Pancreas (tissue), 10 donors: Measurements from ENCODE around the gene GFY. TPM values are rescaled to one million over a fixed set of nuclear protein-coding genes. Genes with fewer than 3 reads are reported as not detected.
A peak's percentile ranks its signal among the peaks of the same experiment; 100 is the strongest.

ENCODE experiments used
- ATAC-seq, 4 donors: fragments of 200-7000 bp; cut with Tn5 transposase; one replicate each; pipeline versions ENCODE4 v1.8.0 to v1.9.1; 2020; ENCODE audit warnings: mild to moderate bottlenecking in 4 of 4, moderate library complexity in 4 of 4
- DNase-seq, 6 donors: peaks; one replicate each; pipeline ENCODE4 v3.0.0-alpha.2; 2020
- FAIRE-seq: peaks from 2 replicates; lab custom pipeline; 2012; peaks lifted over from hg19 to GRCh38; lab: Jason Lieb, UNC
- H3K27ac ChIP-seq, 4 donors: fragments of 200-600 bp; sonication (generic); 1 replicate in 3 of 4; 2 replicates in 1 of 4; pipeline versions ENCODE4 v1.5.0 to v1.8.0; 2020
- H3K27me3 ChIP-seq, 4 donors: fragments of 200-600 bp; one replicate each; pipeline ENCODE4 v1.8.0; 2021
- H3K36me3 ChIP-seq, 3 donors: fragments of 200-600 bp; sonication (generic) in 1 of 3; one replicate each; pipeline versions ENCODE4 v1.5.0 to v1.8.0; 2020 to 2021
- H3K4me1 ChIP-seq, 3 donors: fragments of 200-600 bp; one replicate each; pipeline ENCODE4 v1.8.0; 2021
- H3K4me3 ChIP-seq, 4 donors: fragments of 200-600 bp; sonication (generic) in 2 of 4; one replicate each; pipeline versions ENCODE4 v1.5.0 to v1.8.0; 2020 to 2021
- H3K9me3 ChIP-seq, 4 donors: fragments of 200-600 bp; one replicate each; pipeline ENCODE4 v1.8.0; 2021
- WGBS, 2 donors: extraction: QIAGEN DNeasy Blood & Tissue Kit; methylation state at CpG; one replicate each; pipeline ENCODE4 v1.1.7; 2013; 5-methylcytosine and 5-hydroxymethylcytosine counted together
- intact Hi-C, 3 donors: fragments of 100-400 bp; cut with DNase I; formaldehyde crosslinking; loops; one replicate each; pipeline versions ENCODE4 v1.11.1 to v1.14.2; 2022
- polyA plus RNA-seq, 2 donors: library from polyadenylated mRNA; stranded (reverse); fragments of 200-250 nt; gene quantifications; one replicate each; pipeline ENCODE4 v1.2.3, GENCODE V29; 2013
- total RNA-seq, 6 donors: library from RNA; stranded (reverse); fragmentation: NEBNext Ultra II Directional in 4 of 6; extraction: Animal tissue kit (Norgen Biotek cat#: 25700) in 4 of 6; gene quantifications; one replicate each; pipeline versions ENCODE4 v1.2.1 to v1.2.4, GENCODE V29; 2021 to 2023
- TF ChIP-seq, protein P1 (sequence below), 4 donors: fragments of 200-600 bp; sonication (generic) in 3 of 4; IDR thresholded peaks; one replicate each; pipeline versions ENCODE4 v1.5.0 to v1.8.0; 2021; ENCODE audit warnings: antibody characterized with exemption in 4 of 4
- donor health status: healthy with polysubstance abuse.
- donor health status: DM: no; HTN: no; CAD: no; lungs with moderate emphysema.
- donor health status: DM: no; HTN: no; CAD: no.
- donor health status: control.
- donor health status: control.
- donor health status: Bipolar disorder and iron deficiency.
- donor health status: DM: yes; HTN: yes; CAD: no.
- donor health status: DM: no; HTN: no; CAD: no.
- donor health status: DM: no; HTN: no; CAD: no.
- donor health status: DM: yes; HTN: yes; CAD: no.

GFY gene
- total and polyA plus RNA-seq, 8 donors = not detected

DNA sequence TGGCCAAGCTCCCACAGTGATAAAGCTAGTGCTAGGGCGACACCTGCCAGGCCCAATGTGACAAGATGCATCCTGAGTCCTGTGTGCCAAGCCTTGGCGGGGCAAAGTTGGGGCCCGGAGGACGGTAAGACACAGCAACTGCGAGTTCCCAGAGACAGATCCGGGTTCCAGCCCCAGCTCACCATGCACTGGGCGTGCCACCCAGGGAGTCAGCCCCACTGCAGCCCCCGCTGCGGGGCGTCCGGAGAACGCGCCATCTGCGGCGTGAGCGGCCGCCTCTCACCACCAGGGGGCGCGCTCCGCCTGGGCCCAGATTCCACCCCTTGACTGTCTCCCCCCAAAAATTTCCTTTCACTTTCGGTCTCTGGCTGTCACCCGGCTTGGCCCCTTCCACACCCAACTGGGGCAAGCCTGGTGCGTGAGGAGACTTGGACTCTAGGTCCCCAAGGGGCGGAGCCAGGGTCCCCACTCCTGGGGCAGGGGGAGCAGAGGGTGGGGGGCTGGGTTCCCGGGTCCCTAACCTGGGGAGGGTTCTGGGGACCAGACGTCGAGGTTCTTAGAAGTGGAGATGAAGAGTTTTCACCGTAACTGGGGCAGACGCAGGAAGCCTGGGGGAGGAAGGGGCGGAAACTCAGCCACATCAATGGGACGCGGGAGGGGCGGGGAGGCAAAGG lies 48.8 kb downstream of the GFY start, which contains the start of gene FLT3LG:
FLT3LG (plus strand) TSS at position 348 of the 674 bp plus-strand sequence. CDS start 425 bp downstream, outside the sequence.
- no peaks in the 10 kb centered on the region for H3K27me3 ChIP-seq
- peaks cover 0 to 4% (median 0%) of the 10 kb centered on the region in 3 donors for H3K4me1 ChIP-seq
- ATAC-seq (peak; percentile 53 to 84 (median 79)), DNase-seq (peak; percentile 62 to 89 (median 70)), FAIRE-seq (no peak)
- H3K4me3 ChIP-seq = peak within 1 kb of the TSS; percentile 27 to 66 (median 50)
- H3K36me3 ChIP-seq = no peaks in the 10 kb centered on the region
- peak within 1 kb of the TSS in 2 of 4 donors; percentile 21 to 28 for H3K27ac ChIP-seq
- TF ChIP-seq, protein P1, sequence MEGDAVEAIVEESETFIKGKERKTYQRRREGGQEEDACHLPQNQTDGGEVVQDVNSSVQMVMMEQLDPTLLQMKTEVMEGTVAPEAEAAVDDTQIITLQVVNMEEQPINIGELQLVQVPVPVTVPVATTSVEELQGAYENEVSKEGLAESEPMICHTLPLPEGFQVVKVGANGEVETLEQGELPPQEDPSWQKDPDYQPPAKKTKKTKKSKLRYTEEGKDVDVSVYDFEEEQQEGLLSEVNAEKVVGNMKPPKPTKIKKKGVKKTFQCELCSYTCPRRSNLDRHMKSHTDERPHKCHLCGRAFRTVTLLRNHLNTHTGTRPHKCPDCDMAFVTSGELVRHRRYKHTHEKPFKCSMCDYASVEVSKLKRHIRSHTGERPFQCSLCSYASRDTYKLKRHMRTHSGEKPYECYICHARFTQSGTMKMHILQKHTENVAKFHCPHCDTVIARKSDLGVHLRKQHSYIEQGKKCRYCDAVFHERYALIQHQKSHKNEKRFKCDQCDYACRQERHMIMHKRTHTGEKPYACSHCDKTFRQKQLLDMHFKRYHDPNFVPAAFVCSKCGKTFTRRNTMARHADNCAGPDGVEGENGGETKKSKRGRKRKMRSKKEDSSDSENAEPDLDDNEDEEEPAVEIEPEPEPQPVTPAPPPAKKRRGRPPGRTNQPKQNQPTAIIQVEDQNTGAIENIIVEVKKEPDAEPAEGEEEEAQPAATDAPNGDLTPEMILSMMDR (IDR thresholded peaks at IDR 0.05) = peak; percentile 97 to 100 (median 99)
- no peaks in the 10 kb centered on the region for H3K9me3 ChIP-seq
- intact Hi-C loops = no loop called here
- WGBS, 2 donors = 2% methylated on average over 33 of the region's 33 CpGs

DNA sequence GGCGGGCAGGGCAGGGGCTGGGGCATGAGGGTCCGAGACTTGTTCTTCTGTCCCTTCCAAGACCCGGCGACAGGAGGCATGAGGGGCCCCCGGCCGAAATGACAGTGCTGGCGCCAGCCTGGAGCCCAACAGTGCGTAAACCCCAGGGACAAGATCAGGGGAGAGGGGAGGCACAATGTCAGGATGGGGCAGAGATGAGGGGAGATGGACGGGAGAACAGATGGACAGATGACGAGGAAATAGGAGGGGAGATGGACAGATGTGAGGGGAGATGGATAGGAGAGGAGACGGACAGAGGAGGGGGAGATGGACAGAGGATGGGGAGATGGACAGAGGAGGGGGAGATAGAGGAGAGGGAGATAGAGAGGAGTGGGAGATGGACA lies 49.3 kb downstream of the GFY start:
- Histone ChIP-seq H3K9me3 (no peaks in the 10 kb centered on the region), H3K4me1 (peaks cover 0 to 4% (median 0%) of the 10 kb centered on the region in 3 donors), H3K4me3 (peak overlapping the region in 2 of 4 donors; percentile 45 to 66), H3K27me3 (no peaks in the 10 kb centered on the region), H3K27ac (no peak overlapping the region), H3K36me3 (no peaks in the 10 kb centered on the region)
- TF ChIP-seq, protein P1 (IDR thresholded peaks at IDR 0.05) = no peak
- 14 to 15% methylated on average over 11 of the region's 11 CpGs for WGBS, 2 donors
- DNase-seq = no peak
- intact Hi-C loops = no loop called here
- no peak for ATAC-seq
- no peak for FAIRE-seq

DNA sequence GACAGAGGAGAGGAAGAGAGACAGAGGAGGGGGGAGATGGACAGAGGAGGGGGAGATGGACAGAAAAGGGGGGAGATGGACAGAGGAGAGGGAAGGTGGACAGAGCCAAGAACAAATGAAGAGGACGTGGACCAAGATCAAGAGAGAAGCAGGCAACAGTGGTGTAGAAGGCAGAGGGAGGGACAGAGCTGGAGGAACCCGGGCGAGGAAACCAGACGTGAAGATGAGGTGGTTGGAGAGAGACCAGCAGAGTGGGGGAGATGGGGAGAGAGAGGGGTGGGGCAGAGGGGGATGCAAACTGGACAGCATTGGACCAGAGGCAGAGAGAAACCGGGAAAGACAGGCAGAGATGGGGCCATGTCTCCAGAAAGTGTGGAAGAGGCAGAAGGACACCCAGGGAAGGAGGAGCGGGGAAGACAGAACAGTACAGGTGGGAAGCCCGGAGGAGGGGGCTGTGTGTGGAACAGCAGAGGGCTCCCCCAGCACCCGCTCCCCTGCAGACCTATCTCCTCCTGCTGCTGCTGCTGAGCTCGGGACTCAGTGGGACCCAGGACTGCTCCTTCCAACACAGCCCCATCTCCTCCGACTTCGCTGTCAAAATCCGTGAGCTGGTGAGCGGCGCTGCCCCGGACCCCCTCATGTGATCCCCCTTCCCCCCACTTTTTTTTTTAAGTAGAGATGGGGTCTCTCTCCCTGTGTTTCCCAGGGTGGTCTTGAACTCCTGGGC lies 50.2 kb downstream of the GFY start:
- Histone ChIP-seq H3K36me3 (no peaks in the 10 kb centered on the region), H3K4me3 (no peak overlapping the region), H3K27me3 (no peaks in the 10 kb centered on the region), H3K9me3 (no peaks in the 10 kb centered on the region), H3K27ac (no peak overlapping the region), H3K4me1 (peaks cover 0 to 4% (median 0%) of the 10 kb centered on the region in 3 donors)
- FAIRE-seq (no peak), ATAC-seq (no peak), DNase-seq (no peak)
- intact Hi-C loops = no loop called here
- TF ChIP-seq, protein P1 (IDR thresholded peaks at IDR 0.05) = no peak
- WGBS, 2 donors = 61 to 69% methylated on average over 15 of the region's 15 CpGs

DNA sequence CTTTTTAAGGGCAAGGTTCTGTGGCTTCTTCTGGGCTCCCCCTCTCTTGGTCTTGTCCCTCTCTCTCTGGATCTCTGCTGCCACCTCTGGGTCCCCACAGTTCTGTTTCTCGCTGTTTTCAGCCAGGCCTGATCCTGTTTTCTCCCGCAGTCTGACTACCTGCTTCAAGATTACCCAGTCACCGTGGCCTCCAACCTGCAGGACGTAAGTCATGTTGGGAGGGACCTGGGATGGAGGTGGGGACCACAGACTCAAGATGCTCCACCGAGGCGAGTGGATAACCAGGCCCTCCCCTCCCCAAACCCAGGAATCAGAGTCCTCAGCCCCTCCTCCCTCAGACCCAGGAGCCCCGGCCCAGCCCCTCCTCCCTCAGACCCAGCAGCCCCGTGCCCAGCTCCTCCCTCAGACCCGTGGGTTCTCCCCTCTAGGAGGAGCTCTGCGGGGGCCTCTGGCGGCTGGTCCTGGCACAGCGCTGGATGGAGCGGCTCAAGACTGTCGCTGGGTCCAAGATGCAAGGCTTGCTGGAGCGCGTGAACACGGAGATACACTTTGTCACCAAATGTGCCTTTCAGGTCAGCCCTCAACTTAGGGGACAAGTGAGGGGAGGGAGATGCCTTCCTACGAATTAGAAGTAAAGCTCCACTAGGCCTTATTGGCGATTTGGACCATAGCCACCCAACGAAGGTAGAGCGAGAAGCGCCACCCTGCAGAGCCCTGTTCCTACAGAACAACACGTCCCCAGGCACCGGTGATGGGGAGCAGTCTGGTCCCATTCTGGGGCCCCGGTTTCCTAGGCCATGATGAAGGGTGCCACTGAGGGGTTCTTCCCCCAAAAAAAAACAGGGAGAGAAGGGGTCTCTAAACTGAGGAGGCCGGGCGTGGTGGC lies 51.0 kb downstream of the GFY start:
- H3K4me3 ChIP-seq = no peak overlapping the region
- DNase-seq = no peak
- FAIRE-seq = no peak
- intact Hi-C loops = no loop called here
- no peaks in the 10 kb centered on the region for H3K9me3 ChIP-seq
- H3K4me1 ChIP-seq = peaks cover 0 to 4% (median 0%) of the 10 kb centered on the region in 3 donors
- no peaks in the 10 kb centered on the region for H3K27me3 ChIP-seq
- 58 to 62% methylated on average over 24 to 27 of the region's 27 CpGs for WGBS, 2 donors
- no peak overlapping the region for H3K27ac ChIP-seq
- no peak for ATAC-seq
- no peaks in the 10 kb centered on the region for H3K36me3 ChIP-seq
- TF ChIP-seq, protein P1 (IDR thresholded peaks at IDR 0.05) = no peak

Other genes with a start within 250 kb of the GFY start
- gene SLC6A16, start 100.2 kb upstream of the GFY start, total RNA-seq = 1 to 10 TPM; 1.5 to 4.1 (median 2.7) TPM
- gene SLC6A16, start 100.2 kb upstream of the GFY start, polyA plus RNA-seq = 1 to 10 TPM; 4.5 to 5.9 TPM
- gene CD37, start 90.0 kb upstream of the GFY start, total RNA-seq = 10 to 100 TPM in 1 of 6 donors, 1 to 10 TPM in 3, under 1 TPM in 2; 0.35 to 23.1 (median 2.7) TPM
- 1 to 10 TPM; 1.8 to 2.0 TPM for gene CD37, start 90.0 kb upstream of the GFY start, polyA plus RNA-seq
- gene TEAD2, start 63.0 kb upstream of the GFY start, total RNA-seq = 10 to 100 TPM; 10.5 to 30.6 (median 12.6) TPM
- 10 to 100 TPM; 16.0 to 16.8 TPM for gene TEAD2, start 63.0 kb upstream of the GFY start, polyA plus RNA-seq
- gene DKKL1, start 61.5 kb upstream of the GFY start, total RNA-seq = 1 to 10 TPM in 1 of 6 donors, under 1 TPM in 3, not detected in 2; 0.41 to 1.3 (median 0.53) TPM
- under 1 TPM in 1 of 2 donors, not detected in 1; 0.12 TPM for gene DKKL1, start 61.5 kb upstream of the GFY start, polyA plus RNA-seq
- 1 to 10 TPM; 1.3 to 3.3 (median 2.7) TPM for gene KASH5, start 37.1 kb upstream of the GFY start, total RNA-seq
- 1 to 10 TPM; 1.2 to 1.7 TPM for gene KASH5, start 37.1 kb upstream of the GFY start, polyA plus RNA-seq
- not detected for gene PTH2, start 1.9 kb upstream of the GFY start, total RNA-seq
- not detected for gene PTH2, start 1.9 kb upstream of the GFY start, polyA plus RNA-seq
- under 1 TPM in 5 of 6 donors, not detected in 1; 0.13 to 0.53 (median 0.40) TPM for gene SLC17A7, start 16.1 kb downstream of the GFY start, total RNA-seq
- gene SLC17A7, start 16.1 kb downstream of the GFY start, polyA plus RNA-seq = under 1 TPM; 0.30 to 0.31 TPM
- gene PIH1D1, start 26.4 kb downstream of the GFY start, total RNA-seq = 10 to 100 TPM; 34.2 to 49.1 (median 37.2) TPM
- gene PIH1D1, start 26.4 kb downstream of the GFY start, polyA plus RNA-seq = 100 to 1,000 TPM in 1 of 2 donors, 10 to 100 TPM in 1; 82.5 to 110 TPM
- 10 to 100 TPM; 16.1 to 22.9 (median 19.8) TPM for gene ALDH16A1, start 27.8 kb downstream of the GFY start, total RNA-seq
- 10 to 100 TPM; 72.4 to 89.3 TPM for gene ALDH16A1, start 27.8 kb downstream of the GFY start, polyA plus RNA-seq
- gene FLT3LG, start 48.8 kb downstream of the GFY start, total RNA-seq = 1 to 10 TPM in 5 of 6 donors, under 1 TPM in 1; 0.79 to 3.7 (median 1.8) TPM
- 1 to 10 TPM; 7.1 to 8.4 TPM for gene FLT3LG, start 48.8 kb downstream of the GFY start, polyA plus RNA-seq
- gene RPL13A, start 62.2 kb downstream of the GFY start, total RNA-seq = 1,000 to 10,000 TPM; 1,459 to 2,866 (median 2,217) TPM
- 1,000 to 10,000 TPM; 1,585 to 1,842 TPM for gene RPL13A, start 62.2 kb downstream of the GFY start, polyA plus RNA-seq
- 1,000 to 10,000 TPM in 4 of 6 donors, 100 to 1,000 TPM in 2; 765 to 1,427 (median 1,126) TPM for gene RPS11, start 71.0 kb downstream of the GFY start, total RNA-seq
- 1,000 to 10,000 TPM; 2,346 to 2,426 TPM for gene RPS11, start 71.0 kb downstream of the GFY start, polyA plus RNA-seq
- gene FCGRT, start 87.3 kb downstream of the GFY start, total RNA-seq = 100 to 1,000 TPM in 1 of 6 donors, 10 to 100 TPM in 5; 48.4 to 105 (median 66.3) TPM
- 10 to 100 TPM; 74.5 to 87.8 TPM for gene FCGRT, start 87.3 kb downstream of the GFY start, polyA plus RNA-seq
- gene RCN3, start 102.6 kb downstream of the GFY start, total RNA-seq = 10 to 100 TPM in 1 of 6 donors, 1 to 10 TPM in 5; 1.6 to 16.5 (median 4.8) TPM
- 10 to 100 TPM; 38.7 to 41.5 TPM for gene RCN3, start 102.6 kb downstream of the GFY start, polyA plus RNA-seq
- 10 to 100 TPM; 40.5 to 76.3 (median 52.1) TPM for gene NOSIP, start 155.2 kb downstream of the GFY start, total RNA-seq
- 100 to 1,000 TPM; 120 to 148 TPM for gene NOSIP, start 155.2 kb downstream of the GFY start, polyA plus RNA-seq
- gene PRRG2, start 155.9 kb downstream of the GFY start, total RNA-seq = 1 to 10 TPM; 6.5 to 8.9 (median 8.3) TPM
- 10 to 100 TPM; 11.6 to 15.9 TPM for gene PRRG2, start 155.9 kb downstream of the GFY start, polyA plus RNA-seq
- gene PRR12, start 165.8 kb downstream of the GFY start, total RNA-seq = 10 to 100 TPM in 3 of 6 donors, 1 to 10 TPM in 3; 8.3 to 17.7 (median 9.5) TPM
- 10 to 100 TPM; 14.0 to 18.9 TPM for gene PRR12, start 165.8 kb downstream of the GFY start, polyA plus RNA-seq
- 10 to 100 TPM in 2 of 6 donors, 1 to 10 TPM in 4; 5.5 to 24.4 (median 7.5) TPM for gene RRAS, start 214.8 kb downstream of the GFY start, total RNA-seq
- gene RRAS, start 214.8 kb downstream of the GFY start, polyA plus RNA-seq = 10 to 100 TPM; 27.2 to 42.9 TPM
- gene SCAF1, start 216.8 kb downstream of the GFY start, total RNA-seq = 10 to 100 TPM; 17.3 to 34.8 (median 28.3) TPM
- 10 to 100 TPM; 17.8 to 30.4 TPM for gene SCAF1, start 216.8 kb downstream of the GFY start, polyA plus RNA-seq
- 10 to 100 TPM; 34.4 to 66.0 (median 44.7) TPM for gene IRF3, start 240.5 kb downstream of the GFY start, total RNA-seq
- gene IRF3, start 240.5 kb downstream of the GFY start, polyA plus RNA-seq = 100 to 1,000 TPM; 213 to 289 TPM
- 10 to 100 TPM in 2 of 6 donors, 1 to 10 TPM in 4; 6.0 to 12.0 (median 9.6) TPM for gene BCL2L12, start 240.5 kb downstream of the GFY start, total RNA-seq
- 10 to 100 TPM; 16.2 to 16.5 TPM for gene BCL2L12, start 240.5 kb downstream of the GFY start, polyA plus RNA-seq